PC-3 (cell line): ENCODE data around the gene WFDC5. TPM values are rescaled to one million over a fixed set of nuclear protein-coding genes. Genes with fewer than 3 reads are reported as not detected.

Experiments
- ATAC-seq: fragments of 200-7000 bp; cut with Tn5 transposase; 2 replicates; pipeline ENCODE4 v1.9.1; 2020; ENCODE audit warnings: mild to moderate bottlenecking, moderate library complexity
- BruUV-seq: library from RNA; stranded (reverse); fragments of 400-500 nt; replicated peaks from 2 replicates; lab custom pipeline; 2021; lab: Mats Ljungman, UMichigan
- CTCF ChIA-PET: fragments of 300-600 bp; sonication (Branson Sonifier 250); formaldehyde crosslinking; loops from one replicate; lab custom pipeline; 2022; ENCODE audit warnings: antibody characterized with exemption; lab: Charles Lee
- POLR2A ChIA-PET: fragments of 300-600 bp; sonication (Branson Sonifier 250); formaldehyde crosslinking; loops from one replicate; lab custom pipeline; 2022; ENCODE audit warnings: antibody characterized with exemption; ENCODE audit not compliant: unreplicated experiment; lab: Charles Lee
- DNase-seq: peaks from one replicate; pipeline ENCODE4 v3.0.0-alpha.2; 2015
- H2AFZ ChIP-seq: fragments of 300-600 bp; sonication (generic); 2 replicates; pipeline ENCODE4 v1.6.0; 2016; ENCODE audit warnings: antibody characterized with exemption, low read length
- H3F3A ChIP-seq: fragments of 300-600 bp; sonication (generic); one replicate; pipeline ENCODE4 v1.6.0; 2017; ENCODE audit warnings: antibody characterized with exemption, low read length, control low read depth, mild to moderate bottlenecking; ENCODE audit not compliant: unreplicated experiment
- H3K27ac ChIP-seq: fragments of 300-600 bp; sonication (generic); 2 replicates; pipeline ENCODE4 v1.5.1; 2016; ENCODE audit warnings: mild to moderate bottlenecking, low read length
- H3K27me3 ChIP-seq: fragments of 300-600 bp; sonication (generic); 2 replicates; pipeline ENCODE4 v1.6.1; 2016; ENCODE audit warnings: low read length, mixed read lengths
- H3K36me3 ChIP-seq: fragments of 300-600 bp; sonication (generic); 2 replicates; pipeline ENCODE4 v1.6.1; 2016; ENCODE audit warnings: low read depth, mixed run types, low read length, mixed read lengths
- H3K4me1 ChIP-seq: fragments of 300-600 bp; sonication (generic); 2 replicates; pipeline ENCODE4 v1.5.1; 2016; ENCODE audit warnings: low read length; ENCODE audit not compliant: insufficient read depth
- H3K4me2 ChIP-seq: fragments of 300-600 bp; sonication (generic); 2 replicates; pipeline ENCODE4 v1.6.0; 2016; ENCODE audit warnings: low read length
- H3K4me3 ChIP-seq: fragments of 300-600 bp; sonication (generic); 2 replicates; pipeline ENCODE4 v1.5.1; 2016; ENCODE audit warnings: mild to moderate bottlenecking, low read length, mixed read lengths
- H3K79me2 ChIP-seq: fragments of 300-600 bp; sonication (generic); 2 replicates; pipeline ENCODE4 v1.6.1; 2017; ENCODE audit warnings: low read length, mixed read lengths
- H3K9ac ChIP-seq: fragments of 300-600 bp; sonication (generic); 2 replicates; pipeline ENCODE4 v1.6.0; 2016; ENCODE audit warnings: mild to moderate bottlenecking, low read length
- H3K9me2 ChIP-seq: fragments of 300-600 bp; sonication (generic); replicated peaks from 2 replicates; pipeline ENCODE4 v1.6.1; 2016; ENCODE audit warnings: mixed run types, low read length, mixed read lengths
- H3K9me3 ChIP-seq: fragments of 300-600 bp; sonication (generic); 2 replicates; pipeline ENCODE4 v1.6.1; 2016; ENCODE audit warnings: low read length, mixed read lengths
- H4K20me1 ChIP-seq: fragments of 300-600 bp; sonication (generic); 2 replicates; pipeline ENCODE4 v1.6.1; 2016; ENCODE audit warnings: low read length, mixed read lengths
- EZH2 ChIP-seq: fragments of 300-600 bp; sonication (generic); IDR thresholded peaks from one replicate; pipeline ENCODE4 v1.6.1; 2017; ENCODE audit warnings: antibody characterized with exemption, mild to moderate bottlenecking, low read length; ENCODE audit not compliant: unreplicated experiment
- EZH2phosphoT487 ChIP-seq: fragments of 300-600 bp; sonication (generic); IDR thresholded peaks from 2 replicates; pipeline ENCODE4 v1.6.1; 2018; ENCODE audit warnings: mild to moderate bottlenecking, antibody characterized with exemption, low read length, borderline replicate concordance
- intact Hi-C: fragments of 100-400 bp; cut with micrococcal nuclease; formaldehyde crosslinking; loops from 2 replicates; pipeline ENCODE4 v1.9.0; 2023
- total RNA-seq: library from RNA; depleted of rRNA; stranded (reverse); fragments of >200 nt; gene quantifications from 2 replicates; pipeline ENCODE4 v1.2.3, GENCODE V29; 2014
- TF ChIP-seq, protein P1 (sequence below): fragments of 300-600 bp; sonication (generic); conservative IDR thresholded peaks from 2 replicates; pipeline ENCODE4 v1.5.1; 2017; ENCODE audit warnings: antibody characterized with exemption, low read depth, mild to moderate bottlenecking, low read length

The WFDC5 gene
- total RNA-seq, 1 experiment from 2014 or later: not detected

- Histone ChIP-seq H3K27me3 (no peaks in the 10 kb centered on the region), H3F3A (no peaks in the 10 kb centered on the region), H3K36me3 (no peaks in the 10 kb centered on the region), H3K9ac (no peak overlapping the region), H3K9me3 (no peaks in the 10 kb centered on the region), H3K4me1 (no peaks in the 10 kb centered on the region), H3K27ac (no peak overlapping the region), H3K4me2 (no peak overlapping the region), H2AFZ (peak overlapping the region; percentile 58), H4K20me1 (no peaks in the 10 kb centered on the region), H3K4me3 (no peak overlapping the region), H3K79me2 (no peaks in the 10 kb centered on the region), H3K9me2 (no peaks in the 10 kb centered on the region)
- intact Hi-C loops: loop anchor here (1.0 to 2.0 kb wide), 4 partner anchors 14 to 184 kb away; no protein-coding TSS in a partner anchor
- no peak for DNase-seq
- no TSS peak for BruUV-seq
- TF ChIP-seq EZH2phosphoT487: no peak
- TF ChIP-seq, protein P1, sequence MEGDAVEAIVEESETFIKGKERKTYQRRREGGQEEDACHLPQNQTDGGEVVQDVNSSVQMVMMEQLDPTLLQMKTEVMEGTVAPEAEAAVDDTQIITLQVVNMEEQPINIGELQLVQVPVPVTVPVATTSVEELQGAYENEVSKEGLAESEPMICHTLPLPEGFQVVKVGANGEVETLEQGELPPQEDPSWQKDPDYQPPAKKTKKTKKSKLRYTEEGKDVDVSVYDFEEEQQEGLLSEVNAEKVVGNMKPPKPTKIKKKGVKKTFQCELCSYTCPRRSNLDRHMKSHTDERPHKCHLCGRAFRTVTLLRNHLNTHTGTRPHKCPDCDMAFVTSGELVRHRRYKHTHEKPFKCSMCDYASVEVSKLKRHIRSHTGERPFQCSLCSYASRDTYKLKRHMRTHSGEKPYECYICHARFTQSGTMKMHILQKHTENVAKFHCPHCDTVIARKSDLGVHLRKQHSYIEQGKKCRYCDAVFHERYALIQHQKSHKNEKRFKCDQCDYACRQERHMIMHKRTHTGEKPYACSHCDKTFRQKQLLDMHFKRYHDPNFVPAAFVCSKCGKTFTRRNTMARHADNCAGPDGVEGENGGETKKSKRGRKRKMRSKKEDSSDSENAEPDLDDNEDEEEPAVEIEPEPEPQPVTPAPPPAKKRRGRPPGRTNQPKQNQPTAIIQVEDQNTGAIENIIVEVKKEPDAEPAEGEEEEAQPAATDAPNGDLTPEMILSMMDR: no peak
- no peak for TF ChIP-seq EZH2
- CTCF ChIA-PET: interaction anchor here (0.6 to 4.3 kb wide), 6 partner anchors 34 to 183 kb away, joined by 3 to 64 read pairs (median 4); no protein-coding TSS in a partner anchor
- peak; percentile 8; the same call in 1 of the 2 replicates for ATAC-seq
- POLR2A ChIA-PET: no interaction called here
Measured at GRCh38 chr20:45094864-45095574, 20.0 kb downstream of the WFDC5 start.

- no TSS peak for BruUV-seq
- no peaks in the 10 kb centered on the region for H3K79me2 ChIP-seq
- no peaks in the 10 kb centered on the region for H3K9me3 ChIP-seq
- no peak overlapping the region for H3K4me2 ChIP-seq
- DNase-seq (no peak), ATAC-seq (no peak)
- no peak overlapping the region for H2AFZ ChIP-seq
- TF ChIP-seq, protein P1: no peak
- TF ChIP-seq EZH2phosphoT487 (no peak), EZH2 (no peak)
- no peaks in the 10 kb centered on the region for H3K9me2 ChIP-seq
- H3K4me1 ChIP-seq: peaks cover 2% of the 10 kb centered on the region
- no peaks in the 10 kb centered on the region for H4K20me1 ChIP-seq
- H3K36me3 ChIP-seq: no peaks in the 10 kb centered on the region
- intact Hi-C loops: loop anchor here (2.0 kb wide), 1 partner anchor 13 kb away; no protein-coding TSS in a partner anchor
- H3K27ac ChIP-seq: no peak overlapping the region
- H3K4me3 ChIP-seq: no peak overlapping the region
- H3K27me3 ChIP-seq: no peaks in the 10 kb centered on the region
- H3K9ac ChIP-seq: no peak overlapping the region
- ChIA-PET CTCF (interaction anchor here (4.3 kb wide), 1 partner anchor 51 kb away, joined by 64 read pairs; no protein-coding TSS in a partner anchor), POLR2A (no interaction called here)
- H3F3A ChIP-seq: no peaks in the 10 kb centered on the region
Measured at GRCh38 chr20:45094201-45094600, 20.8 kb downstream of the WFDC5 start.

DNA sequence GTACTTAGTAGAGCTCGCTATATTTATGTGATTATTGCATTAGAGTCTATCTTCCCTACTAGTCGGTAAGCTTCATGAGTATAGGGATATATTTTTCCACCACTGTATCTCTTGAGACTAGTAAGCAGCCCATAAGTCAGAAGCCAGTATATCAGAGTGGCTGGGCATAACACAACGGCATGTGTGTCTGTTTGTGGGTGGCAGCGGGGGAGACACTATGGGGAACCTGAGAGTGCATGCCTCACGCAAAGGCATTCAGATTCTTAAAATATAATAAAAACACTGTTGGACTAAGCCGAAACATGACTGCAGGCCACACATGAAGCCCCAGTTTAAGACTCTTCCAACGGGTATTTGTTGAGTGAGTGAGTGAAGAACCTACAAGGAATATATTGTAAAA lies 22.1 kb downstream of the WFDC5 start:
- H3K27ac ChIP-seq: no peak overlapping the region
- H3K4me3 ChIP-seq: no peak overlapping the region
- H3K4me1 ChIP-seq: peaks cover 14% of the 10 kb centered on the region
- no peaks in the 10 kb centered on the region for H3K9me2 ChIP-seq
- BruUV-seq: no TSS peak
- DNase-seq (no peak), ATAC-seq (no peak)
- intact Hi-C loops: no loop called here
- no peaks in the 10 kb centered on the region for H3K79me2 ChIP-seq
- H3K9me3 ChIP-seq: no peaks in the 10 kb centered on the region
- CTCF ChIA-PET: no interaction called here
- H3F3A ChIP-seq: peaks cover 2% of the 10 kb centered on the region
- POLR2A ChIA-PET: no interaction called here
- H3K9ac ChIP-seq: no peak overlapping the region
- H3K4me2 ChIP-seq: no peak overlapping the region
- no peak overlapping the region for H2AFZ ChIP-seq
- no peaks in the 10 kb centered on the region for H3K27me3 ChIP-seq
- H4K20me1 ChIP-seq: no peaks in the 10 kb centered on the region
- H3K36me3 ChIP-seq: no peaks in the 10 kb centered on the region
- TF ChIP-seq, protein P1: no peak
- TF ChIP-seq EZH2phosphoT487 (no peak), EZH2 (no peak)
